CD14-positive monocyte (primary cell): ENCODE measurements around the gene CEP85L. TPM values are rescaled to one million over a fixed set of nuclear protein-coding genes. Genes with fewer than 3 reads are reported as not detected.
A peak's percentile ranks its signal among the peaks of the same experiment; 100 is the strongest.

Experiments
- DNase-seq, 3 donors: peaks; one replicate each; pipeline ENCODE4 v3.0.0-alpha.2; 2011 to 2022
- H2AFZ ChIP-seq: 2 replicates; pipeline ENCODE4 v1.6.0; 2012; ENCODE audit warnings: mild to moderate bottlenecking, low read depth, low read length, inconsistent platforms; ENCODE audit not compliant: insufficient read depth, poor library complexity, severe bottlenecking
- H3K27ac ChIP-seq, 2 donors: 1 replicate in 1 of 2; 2 replicates in 1 of 2; pipeline ENCODE4 v1.5.1; 2012 to 2013; ENCODE audit warnings: low read length in 2 of 2, control low read depth in 1 of 2, inconsistent platforms in 1 of 2, low read depth in 1 of 2, mild to moderate bottlenecking in 1 of 2
- H3K27me3 ChIP-seq, 2 donors: one replicate each; pipeline versions ENCODE4 v1.6.0 to v1.6.1; 2011 to 2013; ENCODE audit warnings: low read length in 2 of 2; ENCODE audit not compliant: control insufficient read depth in 2 of 2, insufficient read depth in 2 of 2
- H3K36me3 ChIP-seq, 2 donors: replicated peaks in 1 of 2; 1 replicate in 1 of 2; 2 replicates in 1 of 2; pipeline versions ENCODE4 v1.5.1 to v1.6.1; 2012 to 2013; ENCODE audit warnings: low read length in 2 of 2, control low read depth in 1 of 2, inconsistent platforms in 1 of 2, mild to moderate bottlenecking in 1 of 2; ENCODE audit not compliant: insufficient read depth in 2 of 2, control insufficient read depth in 1 of 2
- H3K4me1 ChIP-seq, 2 donors: 1 replicate in 1 of 2; 2 replicates in 1 of 2; pipeline versions ENCODE4 v1.5.1 to v1.6.1; 2012 to 2013; ENCODE audit warnings: low read length in 2 of 2, control low read depth in 1 of 2, inconsistent platforms in 1 of 2, mild to moderate bottlenecking in 1 of 2, moderate library complexity in 1 of 2; ENCODE audit not compliant: insufficient read depth in 2 of 2, control insufficient read depth in 1 of 2
- H3K4me2 ChIP-seq: replicated peaks from 2 replicates; pipeline ENCODE3; 2012; ENCODE audit warnings: low read length, moderate library complexity, mild to moderate bottlenecking; ENCODE audit not compliant: poor library complexity, severe bottlenecking; ENCODE audit errors: extremely low read depth
- H3K4me3 ChIP-seq, 3 experiments: fragments of 200-600 bp in 1 of 3; sonication (generic) in 1 of 3; replicated peaks in 1 of 3; 1 replicate in 2 of 3; 2 replicates in 1 of 3; pipeline ENCODE4 v1.5.1; 2011 to 2013; ENCODE audit warnings: low read length in 3 of 3, mild to moderate bottlenecking in 3 of 3, control low read depth in 2 of 3, low read depth in 2 of 3, inconsistent platforms in 1 of 3, moderate library complexity in 1 of 3
- H3K79me2 ChIP-seq: 2 replicates; pipeline ENCODE4 v1.6.0; 2012; ENCODE audit warnings: mild to moderate bottlenecking, control low read depth, inconsistent platforms, low read length, moderate library complexity; ENCODE audit not compliant: insufficient read depth
- H3K9ac ChIP-seq: 2 replicates; pipeline ENCODE4 v1.6.0; 2017; ENCODE audit warnings: low read length, mild to moderate bottlenecking; ENCODE audit not compliant: insufficient read depth, poor library complexity, severe bottlenecking
- H3K9me3 ChIP-seq, 2 donors: replicated peaks in 1 of 2; 1 replicate in 1 of 2; 2 replicates in 1 of 2; pipeline versions ENCODE4 v1.5.1 to v1.6.1; 2012 to 2013; ENCODE audit warnings: low read length in 2 of 2, control low read depth in 1 of 2; ENCODE audit not compliant: control insufficient read depth in 1 of 2, insufficient read depth in 1 of 2
- H4K20me1 ChIP-seq: 2 replicates; pipeline ENCODE4 v1.6.0; 2012; ENCODE audit warnings: mild to moderate bottlenecking, low read length, control low read depth, moderate library complexity; ENCODE audit not compliant: insufficient read depth
- H3K27ac Mint-ChIP-seq, 7 donors: one replicate each; pipeline ENCODE4 v1.8.0; 2020; ENCODE audit warnings: mild to moderate bottlenecking in 7 of 7, mixed read lengths in 7 of 7, moderate library complexity in 6 of 7, inconsistent platforms in 2 of 7
- H3K27me3 Mint-ChIP-seq, 3 donors: one replicate each; pipeline ENCODE4 v1.8.0; 2021 to 2022; ENCODE audit warnings: low read depth in 3 of 3, mild to moderate bottlenecking in 3 of 3, mixed read lengths in 3 of 3, moderate library complexity in 3 of 3, inconsistent platforms in 1 of 3
- H3K36me3 Mint-ChIP-seq, 2 donors: one replicate each; pipeline ENCODE4 v1.8.0; 2020; ENCODE audit warnings: mixed read lengths in 2 of 2, inconsistent platforms in 1 of 2, mild to moderate bottlenecking in 1 of 2
- H3K4me1 Mint-ChIP-seq: one replicate; pipeline ENCODE4 v1.8.0; 2020; ENCODE audit warnings: mild to moderate bottlenecking, mixed read lengths
- H3K4me3 Mint-ChIP-seq, 2 donors: one replicate each; pipeline ENCODE4 v1.8.0; 2020; ENCODE audit warnings: mild to moderate bottlenecking in 2 of 2, mixed read lengths in 2 of 2, moderate library complexity in 1 of 2
- H3K9me3 Mint-ChIP-seq, 7 donors: one replicate each; pipeline ENCODE4 v1.8.0; 2020 to 2022; ENCODE audit warnings: mixed read lengths in 7 of 7, mild to moderate bottlenecking in 6 of 7, moderate library complexity in 6 of 7, inconsistent platforms in 2 of 7
- WGBS: methylation state at CpG from one replicate; pipeline ENCODE4 v1.1.5; 2013; ENCODE audit warnings: missing lambda C conversion rate; ENCODE audit not compliant: insufficient coverage; 5-methylcytosine and 5-hydroxymethylcytosine counted together
- intact Hi-C, 2 donors: fragments of 100-400 bp; cut with micrococcal nuclease; formaldehyde crosslinking; loops; one replicate each; pipeline versions ENCODE4 v1.15.0 to v1.15.1; 2023
- polyA plus RNA-seq, 3 donors: library from polyadenylated mRNA; depleted of rRNA in 1 of 3; unstranded in 2 of 3; stranded (reverse) in 1 of 3; fragments of 300-500 nt in 2 of 3; fragments of >200 nt in 1 of 3; fragmentation: Illumina TruSeq in 2 of 3; gene quantifications; 1 replicate in 2 of 3; 2 replicates in 1 of 3; pipeline ENCODE4 v1.2.3, GENCODE V29; 2012 to 2021
- TF ChIP-seq, protein P1 (sequence below): fragments of 200-600 bp; IDR thresholded peaks from one replicate; pipeline ENCODE4 v1.8.0; 2022; ENCODE audit warnings: antibody characterized with exemption, mild to moderate bottlenecking

Gene CEP85L
- polyA plus RNA-seq, 3 donors: 14.9 to 38.3 (median 19.6) TPM

DNA sequence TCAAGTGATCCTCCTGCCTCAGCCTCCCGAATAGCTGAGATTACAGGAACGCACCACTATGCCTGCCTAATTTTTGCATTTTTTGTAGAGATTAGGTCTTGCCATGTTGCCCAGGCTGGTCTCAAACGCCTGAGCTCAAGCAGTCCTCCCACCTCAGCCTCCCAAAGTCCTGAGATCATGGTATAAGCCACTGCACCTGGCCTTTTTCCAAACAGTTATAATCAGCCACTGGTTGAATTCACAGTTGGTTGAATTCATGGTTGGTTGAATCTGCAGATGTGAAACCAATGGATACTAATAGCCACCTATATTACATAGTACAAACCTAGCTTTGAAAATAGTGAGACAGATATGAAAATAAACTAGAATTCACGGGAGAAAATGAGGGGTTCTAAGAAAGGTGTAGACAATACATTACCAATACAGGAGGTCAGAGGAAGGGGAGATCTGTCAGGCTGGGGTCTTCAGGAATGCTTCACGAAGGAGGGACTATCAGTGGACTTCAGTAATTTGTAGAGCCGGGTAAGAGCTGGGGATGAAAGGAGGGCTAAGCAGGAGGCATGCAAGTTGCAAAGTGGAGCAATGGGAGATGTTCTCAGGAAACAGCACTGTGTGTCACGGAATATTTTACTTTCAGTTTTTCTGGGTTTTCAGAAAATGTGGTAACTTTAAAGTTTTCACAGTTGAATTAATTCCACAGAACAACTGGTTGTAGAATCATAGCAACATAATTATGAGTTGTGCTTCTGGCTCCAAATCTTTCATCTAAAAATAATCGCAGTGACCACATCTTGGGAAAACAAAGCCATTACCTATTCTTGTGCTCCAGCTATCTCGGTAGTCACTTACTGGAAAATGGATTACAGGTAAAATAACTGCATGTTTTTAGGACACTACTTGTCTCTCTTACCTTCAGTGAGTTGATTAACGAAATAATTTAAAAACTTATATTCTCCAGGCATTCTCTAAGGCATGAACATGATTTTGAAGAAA lies 12.9 kb upstream of the CEP85L start:
- H3K4me3 ChIP-seq: no peak overlapping the region
- peaks cover 0 to 2% (median 0%) of the 10 kb centered on the region in 7 donors for H3K9me3 Mint-ChIP-seq
- no peak overlapping the region for H2AFZ ChIP-seq
- H3K4me1 Mint-ChIP-seq: peaks cover 4% of the 10 kb centered on the region
- TF ChIP-seq, protein P1, sequence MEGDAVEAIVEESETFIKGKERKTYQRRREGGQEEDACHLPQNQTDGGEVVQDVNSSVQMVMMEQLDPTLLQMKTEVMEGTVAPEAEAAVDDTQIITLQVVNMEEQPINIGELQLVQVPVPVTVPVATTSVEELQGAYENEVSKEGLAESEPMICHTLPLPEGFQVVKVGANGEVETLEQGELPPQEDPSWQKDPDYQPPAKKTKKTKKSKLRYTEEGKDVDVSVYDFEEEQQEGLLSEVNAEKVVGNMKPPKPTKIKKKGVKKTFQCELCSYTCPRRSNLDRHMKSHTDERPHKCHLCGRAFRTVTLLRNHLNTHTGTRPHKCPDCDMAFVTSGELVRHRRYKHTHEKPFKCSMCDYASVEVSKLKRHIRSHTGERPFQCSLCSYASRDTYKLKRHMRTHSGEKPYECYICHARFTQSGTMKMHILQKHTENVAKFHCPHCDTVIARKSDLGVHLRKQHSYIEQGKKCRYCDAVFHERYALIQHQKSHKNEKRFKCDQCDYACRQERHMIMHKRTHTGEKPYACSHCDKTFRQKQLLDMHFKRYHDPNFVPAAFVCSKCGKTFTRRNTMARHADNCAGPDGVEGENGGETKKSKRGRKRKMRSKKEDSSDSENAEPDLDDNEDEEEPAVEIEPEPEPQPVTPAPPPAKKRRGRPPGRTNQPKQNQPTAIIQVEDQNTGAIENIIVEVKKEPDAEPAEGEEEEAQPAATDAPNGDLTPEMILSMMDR: no peak
- peaks cover 2 to 5% (median 3%) of the 10 kb centered on the region in 3 donors for H3K27me3 Mint-ChIP-seq
- no peak overlapping the region for H3K4me2 ChIP-seq
- H3K27me3 ChIP-seq: no peaks in the 10 kb centered on the region
- no peak overlapping the region for H3K9ac ChIP-seq
- H3K36me3 Mint-ChIP-seq: no peaks in the 10 kb centered on the region
- no peaks in the 10 kb centered on the region for H3K4me1 ChIP-seq
- 100% methylated on average over 4 of the region's 10 CpGs for WGBS
- H3K36me3 ChIP-seq: no peaks in the 10 kb centered on the region
- H3K79me2 ChIP-seq: no peaks in the 10 kb centered on the region
- no peaks in the 10 kb centered on the region for H3K9me3 ChIP-seq
- no peak overlapping the region for H3K27ac Mint-ChIP-seq
- peak overlapping the region; percentile 17 to 74 for H3K4me3 Mint-ChIP-seq
- DNase-seq: no peak
- no peaks in the 10 kb centered on the region for H4K20me1 ChIP-seq
- no peak overlapping the region for H3K27ac ChIP-seq
- intact Hi-C loops: no loop called here

DNA sequence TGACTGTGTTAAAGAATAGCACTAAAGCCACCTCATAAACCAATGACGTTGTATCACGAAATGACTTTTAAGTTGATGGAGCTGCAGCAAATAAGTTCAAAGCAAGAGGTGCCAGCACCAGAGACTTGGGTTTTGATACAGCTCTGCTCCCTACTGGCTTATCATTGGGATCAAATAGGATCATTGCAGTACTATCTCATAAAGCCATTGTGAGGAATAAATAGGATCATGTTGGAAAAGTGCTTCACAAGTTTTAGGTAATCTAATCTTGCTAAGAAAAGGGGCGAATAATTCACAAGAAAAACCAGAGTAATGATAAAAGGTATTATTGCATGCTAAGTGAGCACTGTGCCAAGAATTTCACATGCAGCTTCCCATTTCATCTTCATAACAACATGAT lies 10.4 kb upstream of the CEP85L start:
- H3K4me3 ChIP-seq: no peak overlapping the region
- H3K4me2 ChIP-seq: no peak overlapping the region
- no peaks in the 10 kb centered on the region for H3K4me1 ChIP-seq
- Mint-ChIP-seq H3K4me1 (peaks cover 4% of the 10 kb centered on the region), H3K27me3 (peaks cover 2 to 5% (median 3%) of the 10 kb centered on the region in 3 donors), H3K4me3 (no peak overlapping the region), H3K9me3 (peaks cover 0 to 2% (median 0%) of the 10 kb centered on the region in 7 donors), H3K36me3 (no peaks in the 10 kb centered on the region), H3K27ac (no peak overlapping the region)
- WGBS: 92% methylated on average over 2 of the region's 3 CpGs
- no peak overlapping the region for H2AFZ ChIP-seq
- no peak for DNase-seq
- H4K20me1 ChIP-seq: no peaks in the 10 kb centered on the region
- H3K9ac ChIP-seq: no peak overlapping the region
- no peaks in the 10 kb centered on the region for H3K79me2 ChIP-seq
- H3K36me3 ChIP-seq: no peaks in the 10 kb centered on the region
- intact Hi-C loops: no loop called here
- TF ChIP-seq, protein P1: no peak
- H3K9me3 ChIP-seq: no peaks in the 10 kb centered on the region
- H3K27me3 ChIP-seq: no peaks in the 10 kb centered on the region
- no peak overlapping the region for H3K27ac ChIP-seq
